Keratinocyte (primary cell): ENCODE results near the gene CCDC63.

ENCODE experiments used
- CTCF ChIP-seq, 3 experiments: IDR thresholded peaks in 1 of 3; conservative IDR thresholded peaks in 1 of 3; optimal IDR thresholded peaks in 1 of 3; 2 replicates in 2 of 3; 3 replicates in 1 of 3; pipeline versions ENCODE3 to v1.5.1; 2011; ENCODE audit warnings: low read length in 3 of 3, mild to moderate bottlenecking in 3 of 3, moderate library complexity in 2 of 3, control low read depth in 1 of 3, inconsistent platforms in 1 of 3; ENCODE audit not compliant: insufficient read depth in 2 of 3; ENCODE audit errors: extremely low read depth in 1 of 3
- EZH2 ChIP-seq: IDR thresholded peaks from one replicate; pipeline ENCODE4 v1.6.1; 2012; ENCODE audit warnings: inconsistent platforms, mild to moderate bottlenecking, low read length, moderate library complexity

- TF ChIP-seq CTCF (optimal IDR thresholded peaks at IDR 0.05 in 1 of 3, IDR thresholded peaks at IDR 0.05 in 1 of 3, conservative IDR thresholded peaks at IDR 0.05 in 1 of 3; ENCODE audit: extremely low read depth in 1 of 3, insufficient read depth in 2 of 3, low read length in 3 of 3) (peak; percentile 82 to 98 (median 89)), EZH2 (no peak)
Observed at GRCh38 chr12:110826592-110827200, 20.1 kb upstream of the CCDC63 start.
